ENCODE results near the gene MARCHF3. TPM values are rescaled to one million over a fixed set of nuclear protein-coding genes. Genes with fewer than 3 reads are reported as not detected.
"Not testable (repeated sequence)": the region's sequence is repeated elsewhere in the genome, so short reads cannot be mapped to it uniquely, and the experiment has no call there.

The MARCHF3 gene
- total RNA-seq, 2 donors from 2014 or later: 19.2 to 46.2 TPM

- Mint-ChIP-seq H3K4me3 (peak overlapping the region; percentile 84), H3K27me3 (peaks cover 9 to 16% of the 10 kb centered on the region in 2 donors), H3K9me3 (no peaks in the 10 kb centered on the region), H3K4me1 (ENCODE audit: low read depth in 2 of 2) (peaks cover 20 to 22% of the 10 kb centered on the region in 2 donors), H3K27ac (peak overlapping the region; percentile 38 to 80), H3K36me3 (no peaks in the 10 kb centered on the region)
- DNase-seq (ENCODE audit: low spot score): no peak
- no peak for ATAC-seq
Observed at GRCh38 chr5:127031863-127032232, 1.5 kb upstream of the MARCHF3 start.

DNA sequence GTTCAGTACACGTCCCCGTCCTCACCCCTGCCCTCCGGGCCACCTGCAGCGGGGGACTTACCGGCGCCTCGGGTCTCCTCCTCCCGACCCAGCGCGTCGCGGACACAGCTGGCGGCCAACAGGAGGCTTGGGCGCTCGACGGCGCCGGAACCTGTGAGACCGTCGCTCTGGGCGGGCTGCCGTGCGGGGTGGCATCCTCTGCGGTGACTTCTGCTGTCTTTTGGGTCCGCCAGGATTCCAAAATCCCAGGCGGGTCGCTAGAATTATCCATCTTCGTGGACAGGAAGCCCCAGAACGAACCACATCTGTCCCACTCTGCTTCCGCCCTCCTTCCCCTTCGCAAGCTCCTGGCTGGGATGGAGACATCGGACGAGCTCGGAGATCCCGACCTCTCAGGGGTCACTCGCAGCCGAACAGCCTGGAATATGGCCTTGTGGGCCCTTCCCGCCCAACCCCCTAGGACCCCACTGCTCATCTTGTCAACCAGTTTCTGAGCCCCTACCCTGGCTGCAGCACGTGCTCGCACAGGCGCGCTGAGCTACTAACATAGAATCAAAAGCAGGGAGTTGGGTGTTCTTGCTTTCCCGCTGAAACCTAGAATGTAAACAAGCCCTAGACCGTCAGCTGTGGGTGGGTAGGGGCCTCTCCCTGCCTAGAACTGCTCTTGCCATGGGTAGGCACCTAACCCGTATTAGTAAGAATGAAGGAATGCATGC is 947 bp upstream of the MARCHF3 start:
- Mint-ChIP-seq H3K27me3 (peaks cover 9 to 16% of the 10 kb centered on the region in 2 donors), H3K27ac (peak overlapping the region; percentile 44 to 80)
- no peak for DNase-seq (ENCODE audit: low spot score)

GRCh38 chr5:127029581-127030258 is 638 bp downstream of the MARCHF3 start:
- DNase-seq (ENCODE audit: low spot score): peak; percentile 62
- peaks cover 20 to 27% of the 10 kb centered on the region in 2 donors for H3K4me1 Mint-ChIP-seq (ENCODE audit: low read depth in 2 of 2)
- H3K9me3 Mint-ChIP-seq: no peaks in the 10 kb centered on the region
- peaks cover 7 to 16% of the 10 kb centered on the region in 2 donors for H3K27me3 Mint-ChIP-seq
- peak overlapping the region; percentile 44 to 80 for H3K27ac Mint-ChIP-seq
- H3K36me3 Mint-ChIP-seq: no peaks in the 10 kb centered on the region
- ATAC-seq: peak in 1 of 2 donors; percentile 6
- peak overlapping the region; percentile 84 for H3K4me3 Mint-ChIP-seq

More for the DNA sequence above, 947 bp upstream of the MARCHF3 start:
- peaks cover 20 to 22% of the 10 kb centered on the region in 2 donors for H3K4me1 Mint-ChIP-seq (ENCODE audit: low read depth in 2 of 2)
- no peaks in the 10 kb centered on the region for H3K36me3 Mint-ChIP-seq
- H3K4me3 Mint-ChIP-seq: peak overlapping the region; percentile 84
- peak in 1 of 2 donors; percentile 29 for ATAC-seq
- no peaks in the 10 kb centered on the region for H3K9me3 Mint-ChIP-seq

DNA sequence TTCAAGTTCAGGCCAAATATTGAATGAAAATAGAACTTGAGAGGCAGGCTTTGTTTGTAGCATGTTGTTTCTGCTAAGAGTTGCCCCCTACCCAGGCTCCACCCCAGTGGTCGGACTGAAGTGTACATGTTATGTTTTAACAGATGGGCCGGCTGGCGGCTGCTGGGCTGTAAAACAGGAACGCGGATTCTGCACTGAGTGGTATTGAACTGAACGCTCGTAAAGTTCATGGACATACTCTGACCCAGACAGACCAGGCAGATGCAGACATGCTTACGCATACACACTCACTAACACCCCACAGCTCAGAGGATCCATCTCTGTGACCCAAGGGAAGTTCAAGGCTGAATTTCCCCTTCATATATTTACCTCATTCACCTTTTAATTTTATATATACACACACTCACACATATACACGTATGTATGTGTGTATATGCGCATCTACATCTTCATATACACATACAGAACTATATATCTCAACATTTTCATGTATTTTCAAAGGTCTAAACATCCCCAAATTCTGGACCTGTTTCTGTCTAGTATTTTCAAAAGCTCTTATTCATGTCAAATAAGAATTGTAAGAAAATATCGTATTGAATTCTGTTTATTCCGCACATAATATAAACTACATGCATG is 1.4 kb downstream of the MARCHF3 start:
- no peak for DNase-seq (ENCODE audit: low spot score)
- H3K36me3 Mint-ChIP-seq: no peaks in the 10 kb centered on the region
- no peaks in the 10 kb centered on the region for H3K9me3 Mint-ChIP-seq
- peaks cover 20 to 28% of the 10 kb centered on the region in 2 donors for H3K4me1 Mint-ChIP-seq (ENCODE audit: low read depth in 2 of 2)
- H3K4me3 Mint-ChIP-seq: peak overlapping the region; percentile 84
- peak overlapping the region; percentile 44 to 76 for H3K27ac Mint-ChIP-seq
- ATAC-seq: no peak
- H3K27me3 Mint-ChIP-seq: peaks cover 5 to 12% of the 10 kb centered on the region in 2 donors

- no peak overlapping the region for H3K4me3 Mint-ChIP-seq
- no peaks in the 10 kb centered on the region for H3K9me3 Mint-ChIP-seq
- ATAC-seq (no peak), DNase-seq (ENCODE audit: low spot score) (no peak)
- H3K27ac Mint-ChIP-seq: no peak overlapping the region
- H3K4me1 Mint-ChIP-seq (ENCODE audit: low read depth in 2 of 2): peaks cover 20 to 28% of the 10 kb centered on the region in 2 donors
- no peaks in the 10 kb centered on the region for H3K36me3 Mint-ChIP-seq
- H3K27me3 Mint-ChIP-seq: peaks cover 2 to 6% of the 10 kb centered on the region in 2 donors
Observed at GRCh38 chr5:127027539-127027938, 2.8 kb downstream of the MARCHF3 start.

- peaks cover 2 to 6% of the 10 kb centered on the region in 2 donors for H3K27me3 Mint-ChIP-seq
- H3K27ac Mint-ChIP-seq: no peak overlapping the region
- no peak overlapping the region for H3K4me3 Mint-ChIP-seq
- DNase-seq (ENCODE audit: low spot score): no peak
- H3K36me3 Mint-ChIP-seq: no peaks in the 10 kb centered on the region
- H3K4me1 Mint-ChIP-seq (ENCODE audit: low read depth in 2 of 2): peaks cover 13 to 27% of the 10 kb centered on the region in 2 donors
- H3K9me3 Mint-ChIP-seq: no peaks in the 10 kb centered on the region
- ATAC-seq: no peak
Observed at GRCh38 chr5:127026166-127026565, 4.2 kb downstream of the MARCHF3 start.

DNA sequence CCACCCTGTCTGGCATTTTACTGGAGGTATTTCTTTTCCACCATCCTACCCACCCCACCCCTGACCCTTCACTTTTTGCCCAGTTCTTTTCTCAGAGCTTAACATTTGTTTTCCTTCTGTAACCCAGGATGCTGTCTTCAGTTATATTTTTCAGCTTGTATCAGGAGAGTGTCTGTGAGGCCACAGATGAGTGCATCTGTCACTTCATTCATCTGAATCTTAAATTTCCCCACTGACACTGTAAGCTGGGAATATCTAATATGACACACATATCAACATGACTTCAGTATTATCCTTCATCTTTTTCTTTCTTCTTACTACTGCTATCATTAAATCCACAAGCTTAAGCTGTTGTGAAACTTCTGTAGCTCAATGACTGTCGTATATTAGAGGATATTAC is 4.9 kb downstream of the MARCHF3 start:
- ATAC-seq: no peak
- Mint-ChIP-seq H3K4me1 (ENCODE audit: low read depth in 2 of 2) (peaks cover 13 to 27% of the 10 kb centered on the region in 2 donors), H3K4me3 (no peak overlapping the region), H3K9me3 (no peaks in the 10 kb centered on the region), H3K27me3 (peaks cover 2 to 6% of the 10 kb centered on the region in 2 donors), H3K36me3 (no peaks in the 10 kb centered on the region), H3K27ac (no peak overlapping the region)
- DNase-seq (ENCODE audit: low spot score): no peak

DNA sequence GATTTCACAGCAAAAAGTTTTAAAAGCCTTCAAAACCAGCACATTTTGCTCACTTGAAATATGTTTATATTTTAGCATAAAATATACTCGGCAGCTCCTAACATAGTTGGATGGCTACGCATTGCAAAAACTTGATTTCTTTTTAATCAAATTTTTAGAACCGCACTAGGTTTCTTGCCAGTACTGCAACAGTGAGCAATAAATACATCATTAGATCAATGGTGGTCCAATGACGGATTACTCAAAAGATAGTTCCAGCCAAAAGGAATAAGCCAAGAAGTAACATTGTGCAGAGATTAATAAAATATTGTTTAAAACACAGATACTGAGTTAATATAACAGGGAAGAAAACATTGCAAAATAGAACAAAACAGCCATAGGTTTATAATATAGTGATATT is 5.5 kb downstream of the MARCHF3 start:
- H3K4me3 Mint-ChIP-seq: no peak overlapping the region
- no peak overlapping the region for H3K27ac Mint-ChIP-seq
- peaks cover 13 to 34% of the 10 kb centered on the region in 2 donors for H3K4me1 Mint-ChIP-seq (ENCODE audit: low read depth in 2 of 2)
- no peak for DNase-seq (ENCODE audit: low spot score)
- H3K9me3 Mint-ChIP-seq: no peaks in the 10 kb centered on the region
- ATAC-seq: no peak
- peaks cover 2 to 6% of the 10 kb centered on the region in 2 donors for H3K27me3 Mint-ChIP-seq
- no peaks in the 10 kb centered on the region for H3K36me3 Mint-ChIP-seq

DNA sequence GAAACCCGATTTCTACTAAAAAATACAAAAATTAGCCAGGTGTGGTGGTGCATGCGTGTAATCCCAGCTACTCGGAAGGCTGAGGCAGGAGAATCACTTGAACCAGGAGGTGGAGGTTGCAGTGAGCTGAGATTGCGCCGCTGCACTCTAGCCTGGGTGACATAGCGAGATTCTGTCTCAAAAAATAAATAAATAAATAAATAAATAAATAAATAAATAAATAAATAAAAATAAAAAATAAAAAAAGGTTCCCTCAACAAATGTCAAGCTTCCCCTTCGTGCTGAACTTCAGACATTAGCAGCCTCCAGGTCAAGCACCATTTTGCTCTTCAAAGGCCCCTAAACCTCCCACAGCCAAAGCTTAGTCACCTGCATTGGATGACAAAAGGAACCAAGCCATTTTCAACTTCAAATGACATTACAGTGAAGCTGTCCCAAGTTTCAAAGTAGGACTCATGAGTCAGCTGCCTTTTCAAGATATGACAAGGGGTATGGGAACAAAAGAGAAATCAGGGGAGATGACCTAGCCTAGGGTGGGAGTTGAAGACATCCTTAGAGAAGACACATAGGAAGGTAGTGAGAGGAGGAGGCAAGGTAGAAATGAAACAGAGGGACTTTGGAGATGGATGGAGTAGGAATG is 6.7 kb downstream of the MARCHF3 start:
- ATAC-seq; H3K9me3 Mint-ChIP-seq; DNase-seq (ENCODE audit: low spot score); H3K27me3 Mint-ChIP-seq; H3K27ac Mint-ChIP-seq; H3K4me3 Mint-ChIP-seq; H3K36me3 Mint-ChIP-seq: not testable (repeated sequence)
- H3K4me1 Mint-ChIP-seq (ENCODE audit: low read depth in 2 of 2): peaks cover 3 to 33% of the 10 kb centered on the region in 2 donors

DNA sequence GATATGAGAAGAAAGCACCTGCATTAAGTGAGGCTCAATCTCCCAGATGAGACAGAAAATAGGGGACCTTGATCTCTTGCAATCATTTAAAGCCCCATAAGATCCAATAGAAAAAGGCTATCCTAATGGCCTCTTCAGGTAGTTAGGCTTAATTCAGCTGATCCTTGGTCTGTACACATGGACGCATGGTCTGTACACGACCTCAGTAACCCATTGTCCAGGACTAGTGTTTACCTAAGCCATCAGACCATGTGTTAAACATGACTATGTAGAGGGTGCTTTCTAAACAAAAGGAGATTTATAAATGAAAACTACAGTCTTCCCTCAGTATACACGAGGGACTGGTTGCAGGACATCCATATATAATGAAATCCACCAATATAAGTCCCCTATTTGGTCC is 7.5 kb downstream of the MARCHF3 start:
- Mint-ChIP-seq H3K27me3 (no peaks in the 10 kb centered on the region), H3K4me3 (no peak overlapping the region), H3K4me1 (ENCODE audit: low read depth in 2 of 2) (peaks cover 0 to 33% of the 10 kb centered on the region in 2 donors), H3K27ac (no peak overlapping the region), H3K36me3 (no peaks in the 10 kb centered on the region), H3K9me3 (no peaks in the 10 kb centered on the region)
- DNase-seq (ENCODE audit: low spot score): no peak
- ATAC-seq: no peak

- Mint-ChIP-seq H3K27ac (no peak overlapping the region), H3K27me3 (no peaks in the 10 kb centered on the region), H3K4me1 (ENCODE audit: low read depth in 2 of 2) (peaks cover 0 to 34% of the 10 kb centered on the region in 2 donors), H3K9me3 (no peaks in the 10 kb centered on the region), H3K4me3 (no peak overlapping the region), H3K36me3 (no peaks in the 10 kb centered on the region)
- no peak for ATAC-seq
- no peak for DNase-seq (ENCODE audit: low spot score)
Observed at GRCh38 chr5:127019928-127020327, 10.4 kb downstream of the MARCHF3 start.

GRCh38 chr5:127016722-127017121 is 13.6 kb downstream of the MARCHF3 start:
- not testable (repeated sequence) for H3K27ac Mint-ChIP-seq; H3K27me3 Mint-ChIP-seq; H3K9me3 Mint-ChIP-seq; H3K4me3 Mint-ChIP-seq; ATAC-seq; H3K36me3 Mint-ChIP-seq; DNase-seq (ENCODE audit: low spot score)
- H3K4me1 Mint-ChIP-seq (ENCODE audit: low read depth in 2 of 2): peaks cover 24 to 50% of the 10 kb centered on the region in 2 donors

- Mint-ChIP-seq H3K27ac (no peak overlapping the region), H3K9me3 (no peaks in the 10 kb centered on the region), H3K4me1 (ENCODE audit: low read depth in 2 of 2) (peaks cover 26 to 51% of the 10 kb centered on the region in 2 donors), H3K4me3 (no peak overlapping the region), H3K27me3 (no peaks in the 10 kb centered on the region), H3K36me3 (no peaks in the 10 kb centered on the region)
- no peak for DNase-seq (ENCODE audit: low spot score)
- no peak for ATAC-seq
Observed at GRCh38 chr5:127015716-127016115, 14.6 kb downstream of the MARCHF3 start.

All from natural killer cell treated with Interleukin-12 subunit alpha and Interleukin-12 subunit beta and Interleukin-15 and Interleukin-18, amount 100 ng/mL, for 72 hours (primary cell).